ENCODE data around the gene LRRTM3. TPM values are rescaled to one million over a fixed set of nuclear protein-coding genes. Genes with fewer than 3 reads are reported as not detected.

Gene LRRTM3
- total RNA-seq, 1 donor from 2014 or later, result 4.6 TPM

GRCh38 chr10:67015225-67015624, 89.4 kb downstream of the LRRTM3 start:
- Mint-ChIP-seq H3K27ac (no peak overlapping the region), H3K4me1 (no peaks in the 10 kb centered on the region), H3K9me3 (peaks cover 5% of the 10 kb centered on the region)

GRCh38 chr10:67017218-67017617, 91.4 kb downstream of the LRRTM3 start:
- Mint-ChIP-seq H3K27ac (no peak overlapping the region), H3K36me3 (no peaks in the 10 kb centered on the region), H3K4me3 (no peak overlapping the region), H3K9me3 (peaks cover 5% of the 10 kb centered on the region), H3K4me1 (peaks cover 6% of the 10 kb centered on the region), H3K27me3 (ENCODE audit: low read depth) (no peaks in the 10 kb centered on the region)
- DNase-seq (ENCODE audit: low spot score in 2 of 2, unreplicated experiment in 2 of 2), result no peak
- no peak for TF ChIP-seq CTCF (IDR thresholded peaks at IDR 0.05; ENCODE audit: unreplicated experiment)

More at GRCh38 chr10:67015225-67015624, 89.4 kb downstream of the LRRTM3 start:
- Mint-ChIP-seq H3K27me3 (ENCODE audit: low read depth) (no peaks in the 10 kb centered on the region), H3K4me3 (no peak overlapping the region), H3K36me3 (no peaks in the 10 kb centered on the region)
- no peak for TF ChIP-seq CTCF (IDR thresholded peaks at IDR 0.05; ENCODE audit: unreplicated experiment)
- DNase-seq (ENCODE audit: low spot score in 2 of 2, unreplicated experiment in 2 of 2), result no peak

- H3K4me3 Mint-ChIP-seq, result no peak overlapping the region
- H3K27me3 Mint-ChIP-seq (ENCODE audit: low read depth), result no peaks in the 10 kb centered on the region
- H3K27ac Mint-ChIP-seq, result no peak overlapping the region
- peaks cover 6% of the 10 kb centered on the region for H3K9me3 Mint-ChIP-seq
- no peaks in the 10 kb centered on the region for H3K36me3 Mint-ChIP-seq
- H3K4me1 Mint-ChIP-seq, result peaks cover 6% of the 10 kb centered on the region
- no peak for TF ChIP-seq CTCF (IDR thresholded peaks at IDR 0.05; ENCODE audit: unreplicated experiment)
- DNase-seq (ENCODE audit: low spot score in 2 of 2, unreplicated experiment in 2 of 2), result no peak
These were observed 96.3 kb downstream of the LRRTM3 start for GRCh38 chr10:67022099-67022498.

- DNase-seq (ENCODE audit: low spot score in 2 of 2, unreplicated experiment in 2 of 2), result no peak
- no peak for TF ChIP-seq CTCF (IDR thresholded peaks at IDR 0.05; ENCODE audit: unreplicated experiment)
- Mint-ChIP-seq H3K27ac (no peak overlapping the region), H3K4me3 (no peak overlapping the region), H3K4me1 (no peaks in the 10 kb centered on the region), H3K36me3 (no peaks in the 10 kb centered on the region), H3K9me3 (no peaks in the 10 kb centered on the region), H3K27me3 (ENCODE audit: low read depth) (peaks cover 6% of the 10 kb centered on the region)
These were observed 108.0 kb downstream of the LRRTM3 start for GRCh38 chr10:67033878-67034277.

GRCh38 chr10:67036808-67037207, 111.0 kb downstream of the LRRTM3 start:
- no peaks in the 10 kb centered on the region for H3K4me1 Mint-ChIP-seq
- H3K27ac Mint-ChIP-seq, result no peak overlapping the region
- no peaks in the 10 kb centered on the region for H3K36me3 Mint-ChIP-seq
- TF ChIP-seq CTCF (IDR thresholded peaks at IDR 0.05; ENCODE audit: unreplicated experiment), result no peak
- no peak for DNase-seq (ENCODE audit: low spot score in 2 of 2, unreplicated experiment in 2 of 2)
- peaks cover 6% of the 10 kb centered on the region for H3K27me3 Mint-ChIP-seq (ENCODE audit: low read depth)
- no peaks in the 10 kb centered on the region for H3K9me3 Mint-ChIP-seq
- no peak overlapping the region for H3K4me3 Mint-ChIP-seq

GRCh38 chr10:67043041-67043440, 117.2 kb downstream of the LRRTM3 start:
- Mint-ChIP-seq H3K36me3 (no peaks in the 10 kb centered on the region), H3K9me3 (no peaks in the 10 kb centered on the region), H3K4me1 (peaks cover 11% of the 10 kb centered on the region), H3K27ac (no peak overlapping the region), H3K4me3 (no peak overlapping the region), H3K27me3 (ENCODE audit: low read depth) (no peaks in the 10 kb centered on the region)
- DNase-seq (ENCODE audit: low spot score in 2 of 2, unreplicated experiment in 2 of 2), result no peak
- TF ChIP-seq CTCF (IDR thresholded peaks at IDR 0.05; ENCODE audit: unreplicated experiment), result no peak

Data from mesothelial cell of epicardium (in vitro differentiated cells).